ENCODE results near the gene QRSL1. TPM values are rescaled to one million over a fixed set of nuclear protein-coding genes. Genes with fewer than 3 reads are reported as not detected.

QRSL1 gene
- total and polyA plus RNA-seq, 2 experiments from 2014 or later: 7.8 to 9.7 TPM

DNA sequence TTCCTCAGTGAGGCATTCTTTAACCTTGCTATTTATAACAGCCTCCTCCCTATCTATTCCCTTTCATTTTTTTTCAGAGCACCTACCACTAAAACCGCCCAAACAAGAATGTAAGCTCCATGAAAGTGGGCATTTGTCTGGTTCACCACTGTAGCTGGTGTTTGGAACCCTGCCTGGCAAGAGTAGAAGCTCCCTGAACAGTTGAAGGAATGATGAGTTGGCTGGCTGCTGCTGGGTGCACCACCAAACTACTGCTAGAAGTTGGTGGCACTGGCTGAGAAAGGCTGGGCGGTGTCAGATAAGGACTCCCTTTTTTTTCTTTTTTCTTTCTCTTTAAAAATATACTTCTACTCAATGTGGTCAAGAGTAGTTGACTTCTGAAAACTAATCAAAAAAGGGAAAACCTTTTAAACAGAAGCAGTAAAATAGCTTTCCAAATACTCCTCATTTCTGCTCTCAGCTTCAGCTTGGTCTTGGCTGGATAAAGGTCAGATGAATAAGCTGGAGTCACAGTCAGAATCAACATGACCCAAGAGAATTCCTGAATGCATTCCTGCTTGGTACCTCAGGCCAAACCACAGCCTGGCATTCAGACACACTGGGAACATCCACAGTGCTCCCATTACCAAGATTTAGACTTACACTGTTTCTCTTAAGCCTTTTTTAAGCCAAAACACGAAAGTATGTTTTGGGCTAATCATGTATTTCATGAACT is 38.1 kb upstream of the QRSL1 start:
- Histone ChIP-seq H3F3A (ENCODE audit: insufficient read depth) (peaks cover 37% of the 10 kb centered on the region), H3K27ac (peak overlapping the region; percentile 63), H4K20me1 (ENCODE audit: insufficient read depth) (no peaks in the 10 kb centered on the region), H3K4me2 (ENCODE audit: unreplicated experiment) (peak overlapping the region; percentile 45), H3K9me2 (ENCODE audit: insufficient read depth) (no peaks in the 10 kb centered on the region), H3K36me3 (ENCODE audit: low read depth) (no peaks in the 10 kb centered on the region), H3K4me3 (0 out of 2 replicates have a peak overlapping the region, but pooled peaks have one; percentile 1), H3K9me3 (ENCODE audit: low read depth) (no peaks in the 10 kb centered on the region), H2AFZ (no peak overlapping the region), H3K27me3 (replicated peaks; ENCODE audit: insufficient read depth) (no peaks in the 10 kb centered on the region), H3K4me1 (ENCODE audit: insufficient read depth) (peaks cover 25% of the 10 kb centered on the region), H3K79me2 (ENCODE audit: insufficient read depth) (no peaks in the 10 kb centered on the region), H3K9ac (no peak overlapping the region)
- 68 to 70% methylated on average over 3 of the region's 3 CpGs for WGBS, 2 experiments (ENCODE audit: low coverage in 1 of 2, low lambda C conversion rate in 2 of 2, missing lambda C conversion rate in 2 of 2)
- in situ Hi-C loops (cut with MboI): no loop called here
- peak; percentile 89 for DNase-seq
- TF ChIP-seq EZH2phosphoT487 (IDR thresholded peaks at IDR 0.05; ENCODE audit: insufficient read depth, low read depth): no peak
- TF ChIP-seq EZH2 (IDR thresholded peaks at IDR 0.05; ENCODE audit: insufficient read depth, poor library complexity, severe bottlenecking): no peak

DNA sequence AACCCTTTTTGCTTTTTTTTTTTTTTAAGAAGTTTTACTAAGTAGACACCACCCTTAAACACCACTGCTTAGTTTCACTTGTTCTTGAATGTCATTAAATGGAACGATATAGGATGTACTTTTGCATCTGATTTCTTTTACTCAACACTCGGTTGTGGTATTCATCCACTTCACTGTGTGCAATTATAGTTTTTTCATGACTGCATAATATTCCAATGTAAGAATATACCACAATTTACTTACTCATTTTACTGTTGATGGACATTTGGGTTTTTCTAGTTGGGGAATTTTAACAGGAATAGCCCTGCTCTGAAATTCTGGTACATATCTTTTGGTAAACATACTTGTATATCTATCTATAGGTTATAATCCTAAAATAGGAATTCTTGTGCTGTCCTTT is 29.9 kb upstream of the QRSL1 start:
- Histone ChIP-seq H3K4me3 (no peak overlapping the region), H3F3A (ENCODE audit: insufficient read depth) (no peaks in the 10 kb centered on the region), H3K9me2 (ENCODE audit: insufficient read depth) (no peaks in the 10 kb centered on the region), H3K27ac (no peak overlapping the region), H3K9ac (no peak overlapping the region), H2AFZ (no peak overlapping the region), H3K4me2 (ENCODE audit: unreplicated experiment) (no peak overlapping the region), H3K36me3 (ENCODE audit: low read depth) (no peaks in the 10 kb centered on the region), H3K4me1 (ENCODE audit: insufficient read depth) (peaks cover 3% of the 10 kb centered on the region; the same call in 1 of the 2 replicates), H3K79me2 (ENCODE audit: insufficient read depth) (no peaks in the 10 kb centered on the region), H3K9me3 (ENCODE audit: low read depth) (no peaks in the 10 kb centered on the region), H3K27me3 (replicated peaks; ENCODE audit: insufficient read depth) (no peaks in the 10 kb centered on the region), H4K20me1 (ENCODE audit: insufficient read depth) (no peaks in the 10 kb centered on the region)
- DNase-seq: no peak
- in situ Hi-C loops (cut with MboI): no loop called here
- TF ChIP-seq EZH2 (IDR thresholded peaks at IDR 0.05; ENCODE audit: insufficient read depth, poor library complexity, severe bottlenecking): no peak
- 54 to 95% methylated on average over 1 to 2 of the region's 2 CpGs for WGBS, 2 experiments (ENCODE audit: low coverage in 1 of 2, low lambda C conversion rate in 2 of 2, missing lambda C conversion rate in 2 of 2)

DNA sequence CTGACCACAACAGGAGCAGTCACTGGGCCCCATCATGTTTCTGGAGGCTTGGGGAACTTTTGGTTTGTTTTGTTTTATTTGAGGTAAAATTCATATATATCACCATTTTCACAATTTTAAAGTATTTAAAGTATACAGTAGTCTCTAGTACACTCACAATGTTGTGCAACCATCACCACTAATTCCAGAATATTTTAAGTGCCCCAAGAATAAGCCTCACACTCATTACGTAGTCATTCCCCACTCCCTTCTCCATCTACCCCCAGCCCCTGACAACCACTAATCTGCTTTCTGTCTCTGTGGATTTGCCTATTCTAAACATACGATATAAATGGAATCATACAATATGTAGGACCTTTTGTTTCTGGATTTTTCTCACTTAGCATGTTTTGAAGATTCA is 29.0 kb upstream of the QRSL1 start:
- Histone ChIP-seq H3K9ac (no peak overlapping the region), H3K4me2 (ENCODE audit: unreplicated experiment) (no peak overlapping the region), H3K27ac (no peak overlapping the region), H3K9me2 (ENCODE audit: insufficient read depth) (no peaks in the 10 kb centered on the region), H3K4me3 (no peak overlapping the region), H4K20me1 (ENCODE audit: insufficient read depth) (no peaks in the 10 kb centered on the region), H3K27me3 (replicated peaks; ENCODE audit: insufficient read depth) (no peaks in the 10 kb centered on the region), H3K4me1 (ENCODE audit: insufficient read depth) (peaks cover 3% of the 10 kb centered on the region; the same call in 1 of the 2 replicates), H3K36me3 (ENCODE audit: low read depth) (no peaks in the 10 kb centered on the region), H3K79me2 (ENCODE audit: insufficient read depth) (no peaks in the 10 kb centered on the region), H2AFZ (no peak overlapping the region), H3F3A (ENCODE audit: insufficient read depth) (no peaks in the 10 kb centered on the region), H3K9me3 (ENCODE audit: low read depth) (no peaks in the 10 kb centered on the region)
- in situ Hi-C loops (cut with MboI): no loop called here
- no peak for TF ChIP-seq EZH2phosphoT487 (IDR thresholded peaks at IDR 0.05; ENCODE audit: insufficient read depth, low read depth)
- TF ChIP-seq EZH2 (IDR thresholded peaks at IDR 0.05; ENCODE audit: insufficient read depth, poor library complexity, severe bottlenecking): no peak
- 62 to 75% methylated on average over 2 of the region's 2 CpGs for WGBS, 2 experiments (ENCODE audit: low coverage in 1 of 2, low lambda C conversion rate in 2 of 2, missing lambda C conversion rate in 2 of 2)
- DNase-seq: no peak

DNA sequence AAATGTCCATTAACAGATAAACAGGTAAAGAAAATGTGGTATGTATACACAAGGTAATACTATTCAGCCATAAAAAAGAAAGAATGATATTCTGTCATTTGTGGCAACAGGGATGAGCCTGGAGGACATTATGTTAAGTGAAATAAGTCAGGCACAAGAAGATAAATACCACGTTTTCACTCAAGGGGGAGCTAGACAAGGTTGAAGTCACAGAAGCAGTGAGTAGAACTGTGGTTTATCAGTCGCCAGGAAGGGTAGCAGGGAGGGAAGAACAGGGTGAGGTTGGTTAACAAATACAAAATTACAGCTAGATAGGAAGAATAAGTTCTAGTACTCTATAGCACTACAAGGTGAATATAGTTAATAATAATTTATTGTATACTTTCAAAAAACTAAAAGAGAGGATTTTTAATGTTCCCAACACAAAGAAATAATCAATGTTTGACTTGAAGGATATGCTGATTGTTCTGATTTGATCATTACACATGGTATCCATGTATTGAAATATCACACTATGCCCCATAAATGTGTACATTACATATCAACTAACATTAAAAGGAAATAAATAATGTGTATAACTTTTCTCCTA is 21.2 kb upstream of the QRSL1 start:
- no peaks in the 10 kb centered on the region for H4K20me1 ChIP-seq (ENCODE audit: insufficient read depth)
- H3K9ac ChIP-seq: no peak overlapping the region
- no peaks in the 10 kb centered on the region for H3K79me2 ChIP-seq (ENCODE audit: insufficient read depth)
- H3K4me2 ChIP-seq (ENCODE audit: unreplicated experiment): no peak overlapping the region
- no peak overlapping the region for H3K27ac ChIP-seq
- H3K4me3 ChIP-seq: no peak overlapping the region
- H3K36me3 ChIP-seq (ENCODE audit: low read depth): no peaks in the 10 kb centered on the region
- no peaks in the 10 kb centered on the region for H3K4me1 ChIP-seq (ENCODE audit: insufficient read depth)
- in situ Hi-C loops (cut with MboI): no loop called here
- H3K9me2 ChIP-seq (ENCODE audit: insufficient read depth): no peaks in the 10 kb centered on the region
- H2AFZ ChIP-seq: no peak overlapping the region
- no peaks in the 10 kb centered on the region for H3K9me3 ChIP-seq (ENCODE audit: low read depth)
- DNase-seq: peak; percentile 64
- WGBS, 2 experiments (ENCODE audit: low coverage in 1 of 2, low lambda C conversion rate in 2 of 2, missing lambda C conversion rate in 2 of 2): 10 to 12% methylated on average over 2 of the region's 2 CpGs
- H3F3A ChIP-seq (ENCODE audit: insufficient read depth): no peaks in the 10 kb centered on the region
- H3K27me3 ChIP-seq (replicated peaks; ENCODE audit: insufficient read depth): no peaks in the 10 kb centered on the region
- TF ChIP-seq EZH2phosphoT487 (IDR thresholded peaks at IDR 0.05; ENCODE audit: insufficient read depth, low read depth) (no peak), EZH2 (IDR thresholded peaks at IDR 0.05; ENCODE audit: insufficient read depth, poor library complexity, severe bottlenecking) (no peak)

All from GM23248 (cell line).